Measurements from ENCODE around the gene COL20A1.

The COL20A1 gene

GRCh38 chr20:63360850-63361518 is 68.0 kb downstream of the COL20A1 start, which contains the start of gene CHRNA4:
CHRNA4 (minus strand) TSS chr20:63361349; CDS start chr20:63361165, 184 bp downstream.
- H3K27ac ChIP-seq, result no peak within 1 kb of the TSS

DNA sequence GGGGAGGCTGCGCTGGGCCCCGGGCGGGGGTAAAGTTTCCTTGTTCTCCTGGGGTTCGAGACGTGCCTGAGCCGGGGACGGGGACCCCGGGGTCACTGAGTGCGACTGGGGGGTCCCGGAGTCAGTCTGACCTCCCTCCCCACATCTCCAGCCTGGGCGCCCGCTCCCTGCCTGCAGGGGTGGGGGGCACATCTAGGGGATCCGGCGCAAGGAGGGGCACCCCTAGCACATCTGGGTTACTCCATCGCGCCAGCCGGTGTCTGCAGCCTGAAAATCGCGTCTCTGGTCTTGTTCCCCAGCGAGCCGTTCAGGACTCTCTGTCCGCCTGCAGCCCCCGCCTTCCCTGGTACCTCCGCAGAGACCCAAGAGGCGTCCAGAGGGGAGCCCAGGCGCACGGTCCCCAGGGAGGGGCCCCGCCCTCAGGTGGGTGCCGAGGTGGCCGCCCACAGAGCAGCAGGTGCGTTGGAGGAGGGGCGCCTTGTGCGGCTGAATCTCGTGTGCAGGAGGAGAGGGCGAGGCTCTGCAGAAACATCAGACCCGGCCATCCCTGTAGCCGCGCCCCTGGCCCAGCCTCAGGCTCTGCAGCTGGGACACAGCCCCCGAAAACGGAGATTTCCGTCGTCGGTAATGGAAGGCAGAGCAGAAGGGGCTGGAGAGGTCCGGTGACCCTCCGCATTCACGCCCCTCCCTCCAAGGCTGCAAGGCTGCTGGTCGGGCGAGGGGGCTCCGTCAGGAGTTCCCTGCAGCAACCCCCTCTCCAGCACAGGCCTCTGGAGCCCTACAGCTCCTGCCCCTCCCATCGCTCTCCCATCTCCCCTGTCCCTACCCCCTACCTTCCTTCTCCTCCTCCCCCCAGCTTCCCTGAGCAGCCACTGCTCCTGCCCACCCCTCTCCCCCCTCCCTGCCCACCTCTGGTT is 68.8 kb downstream of the COL20A1 start:
- TF ChIP-seq, protein P1, sequence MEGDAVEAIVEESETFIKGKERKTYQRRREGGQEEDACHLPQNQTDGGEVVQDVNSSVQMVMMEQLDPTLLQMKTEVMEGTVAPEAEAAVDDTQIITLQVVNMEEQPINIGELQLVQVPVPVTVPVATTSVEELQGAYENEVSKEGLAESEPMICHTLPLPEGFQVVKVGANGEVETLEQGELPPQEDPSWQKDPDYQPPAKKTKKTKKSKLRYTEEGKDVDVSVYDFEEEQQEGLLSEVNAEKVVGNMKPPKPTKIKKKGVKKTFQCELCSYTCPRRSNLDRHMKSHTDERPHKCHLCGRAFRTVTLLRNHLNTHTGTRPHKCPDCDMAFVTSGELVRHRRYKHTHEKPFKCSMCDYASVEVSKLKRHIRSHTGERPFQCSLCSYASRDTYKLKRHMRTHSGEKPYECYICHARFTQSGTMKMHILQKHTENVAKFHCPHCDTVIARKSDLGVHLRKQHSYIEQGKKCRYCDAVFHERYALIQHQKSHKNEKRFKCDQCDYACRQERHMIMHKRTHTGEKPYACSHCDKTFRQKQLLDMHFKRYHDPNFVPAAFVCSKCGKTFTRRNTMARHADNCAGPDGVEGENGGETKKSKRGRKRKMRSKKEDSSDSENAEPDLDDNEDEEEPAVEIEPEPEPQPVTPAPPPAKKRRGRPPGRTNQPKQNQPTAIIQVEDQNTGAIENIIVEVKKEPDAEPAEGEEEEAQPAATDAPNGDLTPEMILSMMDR (conservative IDR thresholded peaks at IDR 0.05), result no peak
- no peak for TF ChIP-seq ZFX (IDR thresholded peaks at IDR 0.05)
- no peak overlapping the region for H3K27ac ChIP-seq

More at GRCh38 chr20:63360850-63361518, 68.0 kb downstream of the COL20A1 start, which contains the start of gene CHRNA4:
- TF ChIP-seq, protein P1 (conservative IDR thresholded peaks at IDR 0.05), result no peak
- TF ChIP-seq ZFX (IDR thresholded peaks at IDR 0.05), result no peak

DNA sequence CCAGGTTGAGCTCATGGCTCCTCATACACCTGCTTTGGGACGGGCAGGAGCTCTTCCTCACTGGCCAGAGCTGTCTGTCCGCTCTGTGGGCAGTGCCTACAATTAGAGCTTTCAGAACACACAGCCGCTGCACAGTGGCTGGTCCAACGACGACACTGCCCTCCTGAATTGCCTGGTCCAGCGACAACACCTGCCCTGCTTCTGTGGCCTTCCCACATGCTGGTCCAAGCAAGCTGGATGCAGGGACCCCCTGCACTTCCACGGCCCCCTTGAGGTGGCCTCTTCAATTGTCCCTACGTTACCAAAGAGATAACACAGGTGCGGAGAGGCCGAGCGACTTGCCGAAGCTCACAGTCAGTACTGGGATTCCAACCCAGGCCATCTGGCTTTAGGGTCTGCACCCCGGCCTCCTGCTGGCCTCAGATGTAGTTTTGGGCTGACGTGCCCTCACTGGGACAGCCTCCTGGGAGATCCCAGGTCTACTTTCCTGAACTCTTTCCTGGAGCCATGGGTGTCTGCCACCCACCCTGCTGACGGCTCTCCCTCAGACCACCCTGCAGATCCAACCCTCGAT is 69.5 kb downstream of the COL20A1 start:
- TF ChIP-seq, protein P1 (conservative IDR thresholded peaks at IDR 0.05), result no peak
- no peak for TF ChIP-seq ZFX (IDR thresholded peaks at IDR 0.05)
- H3K27ac ChIP-seq, result no peak overlapping the region

DNA sequence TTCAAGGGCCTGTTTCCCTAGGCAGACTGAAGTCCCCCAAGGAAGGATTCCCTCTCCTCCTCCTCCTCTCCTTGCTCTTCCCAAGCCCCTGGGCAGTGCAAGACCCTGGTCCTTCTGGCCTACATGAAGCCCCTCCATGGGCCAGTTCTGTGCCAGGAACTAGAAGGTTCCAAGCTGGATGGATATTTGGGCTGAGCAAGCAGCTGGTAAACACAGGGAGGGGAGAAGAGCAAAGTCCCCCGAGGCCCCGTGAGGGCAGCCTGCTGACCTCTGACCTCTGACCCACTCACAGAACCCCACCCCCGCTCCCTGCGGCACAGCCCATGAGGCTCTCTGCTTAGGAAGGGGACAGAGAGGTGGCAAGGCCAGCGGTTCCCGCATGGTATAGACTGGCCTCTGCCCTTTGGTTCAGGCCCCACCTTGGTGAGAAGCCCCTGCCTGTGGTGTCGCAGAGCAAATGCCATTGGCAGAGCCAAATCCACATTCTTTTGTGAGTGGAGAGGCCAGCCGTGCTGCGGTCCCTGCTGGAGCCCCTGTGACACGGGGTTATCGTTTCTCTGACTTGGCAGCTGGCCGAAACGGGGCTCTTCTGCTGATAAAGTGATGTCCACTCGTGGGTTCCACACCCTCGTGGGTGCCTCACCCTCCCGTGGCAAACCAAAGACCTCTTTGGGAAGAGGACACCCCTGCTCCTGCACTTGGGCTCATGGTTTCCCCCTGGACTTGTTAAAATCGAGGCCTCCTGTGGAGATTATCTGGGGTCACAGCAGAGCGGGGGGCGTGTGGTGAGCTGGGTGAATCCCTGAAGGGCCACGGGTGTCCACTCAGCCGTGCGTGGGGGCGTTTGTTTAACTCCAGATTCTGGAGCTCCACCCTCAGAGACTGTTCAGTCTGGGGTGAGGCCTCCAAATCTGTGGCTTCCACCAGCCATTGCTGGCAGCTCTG is 70.3 kb downstream of the COL20A1 start:
- no peak for TF ChIP-seq ZFX (IDR thresholded peaks at IDR 0.05)
- TF ChIP-seq, protein P1 (conservative IDR thresholded peaks at IDR 0.05), result no peak
- no peak overlapping the region for H3K27ac ChIP-seq

- no peak for TF ChIP-seq ZFX (IDR thresholded peaks at IDR 0.05)
- TF ChIP-seq, protein P1 (conservative IDR thresholded peaks at IDR 0.05), result no peak
- no peak overlapping the region for H3K27ac ChIP-seq
Measured at GRCh38 chr20:63363981-63364561, 71.1 kb downstream of the COL20A1 start.

- H3K27ac ChIP-seq, result no peak overlapping the region
- TF ChIP-seq, protein P1 (conservative IDR thresholded peaks at IDR 0.05), result no peak
- TF ChIP-seq ZFX (IDR thresholded peaks at IDR 0.05), result no peak
Measured at GRCh38 chr20:63364801-63365585, 72.0 kb downstream of the COL20A1 start.
